NCI-H748 (cell line): ENCODE results near the gene PPIF.

Experiments used
- DNase-seq: peaks from one replicate; lab custom pipeline; 2025; ENCODE audit not compliant: unreplicated experiment; lab: John Stamatoyannopoulos, UW

Gene PPIF

DNA sequence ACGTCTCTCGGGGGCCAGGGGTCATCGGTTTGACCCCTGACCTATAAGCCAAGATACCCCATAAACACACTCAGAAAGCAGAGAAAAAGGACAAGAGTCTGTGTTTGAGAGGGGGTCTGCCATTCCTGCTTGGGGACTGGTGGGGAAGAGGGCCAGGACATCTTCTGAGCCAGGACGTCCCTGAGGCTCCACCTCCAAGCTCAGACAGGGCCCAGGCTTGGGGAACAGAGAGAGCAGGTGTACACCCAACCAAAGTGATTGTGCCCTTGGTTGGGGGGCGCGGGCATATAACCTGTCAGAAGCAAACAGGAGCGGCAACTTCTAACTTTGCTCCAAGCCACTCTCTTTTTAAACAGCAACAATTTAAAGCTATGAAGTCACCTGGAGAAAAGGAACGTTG lies 33.9 kb upstream of the PPIF start:
- no peak for DNase-seq

GRCh38 chr10:79313911-79314439 lies 33.3 kb upstream of the PPIF start:
- no peak for DNase-seq

DNA sequence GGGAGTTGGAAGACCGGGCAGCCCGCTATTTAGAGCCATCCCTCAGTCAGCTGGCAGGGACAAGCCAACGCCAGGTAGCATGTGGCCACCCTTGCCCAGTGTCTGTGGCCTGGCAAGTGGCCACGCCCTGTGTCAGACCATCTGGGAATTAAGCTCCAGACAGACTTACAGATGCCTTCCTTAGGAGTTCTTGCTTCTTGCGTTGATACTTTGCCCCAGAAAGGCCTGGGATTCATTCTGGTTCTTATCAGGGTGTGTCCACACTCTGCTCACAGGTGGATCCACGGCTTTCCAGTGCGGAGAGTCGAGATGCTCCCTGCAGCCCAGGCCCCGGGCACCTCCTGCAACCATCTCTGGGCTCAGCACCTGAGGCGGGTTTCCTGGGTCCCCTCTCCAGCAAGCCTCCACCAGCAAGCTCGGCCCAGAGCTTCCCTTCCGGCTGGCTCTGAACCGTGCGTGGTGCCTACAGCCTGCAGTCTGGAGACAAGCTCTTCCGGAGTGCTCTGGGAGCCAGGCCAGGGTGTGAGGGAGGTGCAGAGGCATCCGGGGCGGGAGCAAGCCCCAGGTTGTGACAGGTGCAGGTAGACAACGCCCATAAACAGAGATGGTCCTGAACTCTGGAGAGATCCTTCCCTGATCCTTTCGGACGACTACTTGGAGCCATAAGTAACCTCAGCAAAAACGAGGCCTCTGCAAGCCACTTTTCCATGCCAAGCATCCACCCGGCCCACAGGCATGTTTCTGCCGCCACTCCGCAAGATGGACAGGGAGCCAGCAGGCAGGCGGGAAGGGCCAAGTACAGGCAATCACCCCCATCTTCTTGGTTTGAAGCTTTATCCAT lies 32.3 kb upstream of the PPIF start:
- DNase-seq = no peak

- no peak for DNase-seq
These were observed 31.7 kb upstream of the PPIF start for GRCh38 chr10:79315602-79315920.

- no peak for DNase-seq
These were observed 30.4 kb upstream of the PPIF start for GRCh38 chr10:79316671-79317431.

DNA sequence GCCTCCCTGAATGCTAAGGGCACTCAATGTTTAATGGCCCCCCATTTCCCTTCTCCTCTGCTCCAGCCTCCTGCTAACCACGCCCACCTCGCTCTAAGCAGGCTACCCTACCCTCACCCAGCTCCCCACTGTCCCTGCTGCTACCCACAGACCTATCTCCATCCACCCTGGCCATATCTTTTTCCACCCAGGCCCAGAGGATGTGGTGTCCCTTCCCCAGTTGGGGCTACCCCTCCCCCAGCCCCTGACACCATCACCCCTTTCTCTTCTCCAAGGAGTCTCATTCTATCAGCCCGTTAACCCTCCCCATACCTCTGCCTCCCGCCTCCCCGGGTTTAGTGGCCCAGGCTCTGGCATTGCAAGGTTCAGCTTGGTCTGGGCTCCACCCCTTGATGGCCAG lies 28.9 kb upstream of the PPIF start:
- no peak for DNase-seq

GRCh38 chr10:79319115-79319771 lies 28.0 kb upstream of the PPIF start:
- DNase-seq = peak; percentile 18

DNA sequence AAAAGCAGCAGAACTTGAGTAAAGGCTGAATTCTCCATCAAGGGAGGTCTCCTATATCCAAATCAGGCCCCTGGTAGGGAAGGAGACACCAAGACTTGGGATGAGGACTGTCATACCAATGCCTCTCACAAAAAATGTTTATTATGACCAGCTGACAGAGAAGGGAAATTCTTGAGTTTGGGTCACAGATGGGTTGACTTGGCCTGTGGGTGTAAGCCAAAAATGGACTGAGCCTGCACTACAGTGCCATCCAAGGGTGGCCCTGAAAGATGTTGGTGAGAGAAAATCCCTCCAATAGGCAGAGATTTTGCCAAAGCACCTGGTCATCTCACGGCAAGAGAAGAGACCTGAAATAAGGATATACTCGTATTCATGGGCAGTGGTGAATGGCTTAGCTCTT lies 27.0 kb upstream of the PPIF start:
- DNase-seq = no peak

GRCh38 chr10:79320820-79321493 lies 26.3 kb upstream of the PPIF start:
- DNase-seq = no peak

DNA sequence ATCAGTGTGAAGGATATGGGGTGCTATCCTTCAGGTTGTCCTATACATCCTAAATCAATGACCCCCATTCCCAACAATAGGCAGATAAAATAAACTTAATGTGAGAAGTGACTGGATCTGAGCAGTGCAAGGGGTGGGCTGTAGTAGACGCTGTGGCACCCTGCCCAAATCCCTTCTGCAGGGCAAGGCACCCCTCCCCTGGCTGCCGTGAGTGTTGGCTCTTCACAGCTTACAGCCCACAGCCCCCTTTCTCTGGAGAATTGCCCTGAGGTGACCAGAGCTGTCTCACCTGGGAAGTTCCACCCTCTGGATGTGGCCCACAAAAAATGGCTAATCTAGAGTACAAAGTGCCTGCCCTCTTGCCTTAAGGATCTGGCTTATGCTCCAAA lies 25.8 kb upstream of the PPIF start:
- no peak for DNase-seq

- DNase-seq = no peak
These were observed 25.3 kb upstream of the PPIF start for GRCh38 chr10:79321951-79322350.

- no peak for DNase-seq
These were observed 24.4 kb upstream of the PPIF start for GRCh38 chr10:79322616-79323543.

DNA sequence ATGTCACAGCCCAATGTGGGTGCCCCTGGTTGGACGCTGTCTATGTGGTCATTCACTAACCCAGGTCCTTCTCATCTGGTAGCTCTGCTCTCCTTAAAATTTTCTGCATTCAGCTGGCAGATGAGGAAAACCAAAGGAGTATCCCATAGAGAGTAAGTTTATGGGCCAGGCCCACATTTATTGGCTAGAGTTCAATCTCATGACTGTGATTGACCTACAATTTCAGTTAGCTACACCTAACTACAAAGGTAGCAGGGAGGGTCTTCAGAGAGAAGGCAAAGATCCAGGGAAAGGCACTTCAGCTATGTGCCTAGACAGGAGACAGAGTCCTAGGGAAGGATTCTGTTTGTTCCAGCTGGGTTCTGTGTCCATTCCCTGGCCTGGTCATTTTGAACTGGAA lies 23.7 kb upstream of the PPIF start:
- DNase-seq = no peak

DNA sequence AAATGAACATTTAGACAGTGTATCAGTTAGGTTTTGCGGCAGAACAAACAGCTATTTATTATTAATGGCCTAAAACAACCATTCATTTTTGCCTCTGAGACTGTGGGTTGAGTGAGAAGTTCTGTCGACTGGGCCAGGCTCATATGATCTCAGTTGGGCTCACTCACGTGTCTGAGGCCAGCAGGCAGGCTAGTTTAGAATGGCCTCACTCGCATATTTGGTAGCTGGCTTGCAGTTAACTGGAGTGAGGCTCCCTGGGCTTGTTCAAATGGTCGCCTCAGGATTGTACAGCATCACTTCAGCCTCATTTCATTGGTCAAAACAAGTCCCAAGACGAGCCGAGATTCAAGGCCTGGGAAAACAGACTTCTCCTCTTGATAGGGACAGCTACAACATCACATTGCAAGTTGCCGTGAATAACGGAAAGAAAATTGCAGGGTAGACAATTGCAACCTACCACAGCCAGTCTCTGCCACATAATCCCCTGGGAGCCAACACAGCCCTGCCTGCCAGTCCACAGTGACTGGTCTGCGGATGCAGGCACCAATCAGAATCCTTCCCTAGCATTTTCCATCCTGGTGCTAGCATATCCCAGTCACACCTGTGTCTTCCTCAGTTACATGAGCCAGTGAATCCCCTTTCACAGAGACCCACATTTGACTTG lies 23.1 kb upstream of the PPIF start:
- DNase-seq = no peak

- DNase-seq = no peak
These were observed 20.7 kb upstream of the PPIF start for GRCh38 chr10:79326361-79327089.

DNA sequence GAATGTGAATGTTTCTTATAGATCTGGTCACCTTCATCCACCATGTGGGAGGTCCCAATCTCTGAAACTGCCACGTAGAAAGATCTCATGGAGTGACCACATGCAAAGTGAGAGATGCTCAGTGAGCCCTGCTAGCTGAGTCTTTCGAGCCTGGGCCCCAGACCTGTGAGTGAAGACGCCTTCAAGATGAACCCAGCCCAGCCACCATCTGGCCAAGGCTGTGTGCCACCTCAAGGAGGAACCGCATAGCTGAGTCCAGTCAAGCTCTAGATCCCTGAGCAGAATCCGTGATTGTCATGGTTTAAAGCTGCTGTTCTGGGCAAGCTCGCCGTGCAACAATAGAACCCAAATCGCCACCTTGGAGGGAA lies 20.2 kb upstream of the PPIF start:
- no peak for DNase-seq

GRCh38 chr10:79328147-79328701 lies 19.0 kb upstream of the PPIF start:
- no peak for DNase-seq

- no peak for DNase-seq
These were observed 18.3 kb upstream of the PPIF start for GRCh38 chr10:79328737-79329504.
